NCI-H2171 (cell line): ENCODE data around the gene TJP1.
"Not testable (repeated sequence)": the region's sequence is repeated elsewhere in the genome, so short reads cannot be mapped to it uniquely, and the experiment has no call there.

Experiments used
- DNase-seq: peaks from one replicate; lab custom pipeline; 2025; lab: John Stamatoyannopoulos, UW

Gene TJP1

GRCh38 chr15:29666241-29666640 is 156.0 kb downstream of the TJP1 start:
- no peak for DNase-seq

GRCh38 chr15:29665444-29666003 is 156.7 kb downstream of the TJP1 start:
- no peak for DNase-seq

- no peak for DNase-seq
These were observed 157.9 kb downstream of the TJP1 start for GRCh38 chr15:29664406-29664805.

- DNase-seq, result not testable (repeated sequence)
These were observed 164.8 kb downstream of the TJP1 start for GRCh38 chr15:29657476-29657817.

GRCh38 chr15:29656636-29657475 is 165.4 kb downstream of the TJP1 start:
- DNase-seq, result no peak

GRCh38 chr15:29652595-29652994 is 169.7 kb downstream of the TJP1 start:
- no peak for DNase-seq

- no peak for DNase-seq
These were observed 170.6 kb downstream of the TJP1 start for GRCh38 chr15:29651476-29652233.
